ENCODE data around the gene NT5C1B. TPM values are rescaled to one million over a fixed set of nuclear protein-coding genes. Genes with fewer than 3 reads are reported as not detected.

Gene NT5C1B
- total and polyA plus RNA-seq, 4 experiments from 2014 or later: 0.45 to 0.47 TPM; not detected in 2

- Mint-ChIP-seq H3K27ac (peak overlapping the region in 5 of 7 donors; percentile 14 to 74 (median 31)), H3K27me3 (no peaks in the 10 kb centered on the region), H3K9me3 (peaks cover 0 to 4% (median 0%) of the 10 kb centered on the region in 8 donors), H3K4me1 (peaks cover 15 to 35% (median 29%) of the 10 kb centered on the region in 4 donors), H3K36me3 (peaks cover 6% of the 10 kb centered on the region in 2 donors), H3K4me3 (peak overlapping the region in 6 of 8 donors; percentile 3 to 29 (median 5))
- intact Hi-C loops (cut with micrococcal nuclease): no loop called here
- DNase-seq: peak in 4 of 5 donors; percentile 9 to 22 (median 11)
- Histone ChIP-seq H3K27me3 (ENCODE audit: insufficient read depth, low read length) (no peaks in the 10 kb centered on the region), H3K9me3 (ENCODE audit: control insufficient read depth in 1 of 2, low read length in 2 of 2) (no peaks in the 10 kb centered on the region), H3K4me3 (ENCODE audit: low read length in 2 of 2) (no peak overlapping the region), H3K4me1 (ENCODE audit: insufficient read depth, low read length) (peaks cover 11% of the 10 kb centered on the region), H3K27ac (ENCODE audit: low read depth, low read length) (no peak overlapping the region), H3K36me3 (ENCODE audit: insufficient read depth, low read length) (no peaks in the 10 kb centered on the region)
- POLR2A ChIA-PET (ENCODE audit: partially characterized antibody): interaction anchor here (2.0 kb wide), 1 partner anchor 14 kb away, joined by 10 read pairs; the partner anchor contains the start of gene RDH14
- CTCF ChIA-PET (ENCODE audit: partially characterized antibody): interaction anchor here (0.9 to 1.6 kb wide), 3 partner anchors 12 to 26 kb away, joined by 3 to 4 read pairs (median 3); no protein-coding TSS in a partner anchor
Measured at GRCh38 chr2:18546567-18546966, 42.8 kb downstream of the NT5C1B start.

GRCh38 chr2:18545384-18545783, 44.0 kb downstream of the NT5C1B start:
- peaks cover 2 to 10% of the 10 kb centered on the region in 2 donors for H3K36me3 Mint-ChIP-seq
- H3K27me3 ChIP-seq (ENCODE audit: insufficient read depth, low read length): no peaks in the 10 kb centered on the region
- H3K9me3 Mint-ChIP-seq: peaks cover 0 to 13% (median 4%) of the 10 kb centered on the region in 8 donors
- H3K4me1 ChIP-seq (ENCODE audit: insufficient read depth, low read length): peaks cover 11% of the 10 kb centered on the region
- no peaks in the 10 kb centered on the region for H3K36me3 ChIP-seq (ENCODE audit: insufficient read depth, low read length)
- CTCF ChIA-PET (ENCODE audit: partially characterized antibody): no interaction called here
- H3K4me3 ChIP-seq (ENCODE audit: low read length in 2 of 2): no peak overlapping the region
- POLR2A ChIA-PET (ENCODE audit: partially characterized antibody): interaction anchor here (2.0 kb wide), 1 partner anchor 15 kb away, joined by 10 read pairs; the partner anchor contains the start of gene RDH14
- H3K27me3 Mint-ChIP-seq: peaks cover 0 to 1% of the 10 kb centered on the region in 2 donors
- H3K27ac Mint-ChIP-seq: peak overlapping the region in 1 of 7 donors; percentile 56
- peaks cover 15 to 28% (median 24%) of the 10 kb centered on the region in 4 donors for H3K4me1 Mint-ChIP-seq
- DNase-seq: no peak
- intact Hi-C loops (cut with micrococcal nuclease): no loop called here
- H3K9me3 ChIP-seq (ENCODE audit: control insufficient read depth in 1 of 2, low read length in 2 of 2): no peaks in the 10 kb centered on the region
- peak overlapping the region in 1 of 8 donors; percentile 26 for H3K4me3 Mint-ChIP-seq
- H3K27ac ChIP-seq (ENCODE audit: low read depth, low read length): no peak overlapping the region

- peaks cover 0 to 18% (median 5%) of the 10 kb centered on the region in 8 donors for H3K9me3 Mint-ChIP-seq
- H3K27ac Mint-ChIP-seq: no peak overlapping the region
- no peaks in the 10 kb centered on the region for H3K27me3 ChIP-seq (ENCODE audit: insufficient read depth, low read length)
- intact Hi-C loops (cut with micrococcal nuclease): no loop called here
- ChIA-PET CTCF (ENCODE audit: partially characterized antibody) (no interaction called here), POLR2A (ENCODE audit: partially characterized antibody) (no interaction called here)
- no peak for DNase-seq
- H3K36me3 Mint-ChIP-seq: peaks cover 0 to 6% of the 10 kb centered on the region in 2 donors
- no peaks in the 10 kb centered on the region for H3K36me3 ChIP-seq (ENCODE audit: insufficient read depth, low read length)
- H3K4me1 ChIP-seq (ENCODE audit: insufficient read depth, low read length): peaks cover 11% of the 10 kb centered on the region
- H3K27ac ChIP-seq (ENCODE audit: low read depth, low read length): no peak overlapping the region
- no peaks in the 10 kb centered on the region for H3K9me3 ChIP-seq (ENCODE audit: control insufficient read depth in 1 of 2, low read length in 2 of 2)
- no peak overlapping the region for H3K4me3 ChIP-seq (ENCODE audit: low read length in 2 of 2)
- peaks cover 13 to 23% (median 18%) of the 10 kb centered on the region in 4 donors for H3K4me1 Mint-ChIP-seq
- H3K27me3 Mint-ChIP-seq: peaks cover 0 to 1% of the 10 kb centered on the region in 2 donors
- no peak overlapping the region for H3K4me3 Mint-ChIP-seq
Measured at GRCh38 chr2:18544171-18544570, 45.2 kb downstream of the NT5C1B start.

- H3K36me3 ChIP-seq (ENCODE audit: insufficient read depth, low read length): no peaks in the 10 kb centered on the region
- H3K9me3 ChIP-seq (ENCODE audit: control insufficient read depth in 1 of 2, low read length in 2 of 2): no peaks in the 10 kb centered on the region
- ChIA-PET POLR2A (ENCODE audit: partially characterized antibody) (no interaction called here), CTCF (ENCODE audit: partially characterized antibody) (no interaction called here)
- DNase-seq: no peak
- H3K4me3 ChIP-seq (ENCODE audit: low read length in 2 of 2): no peak overlapping the region
- no peaks in the 10 kb centered on the region for H3K4me1 ChIP-seq (ENCODE audit: insufficient read depth, low read length)
- Mint-ChIP-seq H3K4me3 (no peak overlapping the region), H3K36me3 (peaks cover 0 to 6% of the 10 kb centered on the region in 2 donors), H3K4me1 (peaks cover under 1 to 5% (median 3%) of the 10 kb centered on the region in 4 donors), H3K27me3 (peaks cover 4 to 5% of the 10 kb centered on the region in 2 donors), H3K9me3 (peaks cover 0 to 18% (median 6%) of the 10 kb centered on the region in 8 donors), H3K27ac (no peak overlapping the region)
- H3K27me3 ChIP-seq (ENCODE audit: insufficient read depth, low read length): no peaks in the 10 kb centered on the region
- intact Hi-C loops (cut with micrococcal nuclease): no loop called here
- no peak overlapping the region for H3K27ac ChIP-seq (ENCODE audit: low read depth, low read length)
Measured at GRCh38 chr2:18540872-18541271, 48.5 kb downstream of the NT5C1B start.

GRCh38 chr2:18536697-18537096, 52.7 kb downstream of the NT5C1B start:
- H3K27me3 ChIP-seq (ENCODE audit: insufficient read depth, low read length): no peaks in the 10 kb centered on the region
- H3K36me3 ChIP-seq (ENCODE audit: insufficient read depth, low read length): no peaks in the 10 kb centered on the region
- Mint-ChIP-seq H3K4me1 (no peaks in the 10 kb centered on the region), H3K4me3 (no peak overlapping the region), H3K36me3 (peaks cover 0 to 6% of the 10 kb centered on the region in 2 donors), H3K27me3 (peaks cover 8 to 12% of the 10 kb centered on the region in 2 donors), H3K9me3 (peaks cover 0 to 18% (median 6%) of the 10 kb centered on the region in 8 donors), H3K27ac (no peak overlapping the region)
- no peak overlapping the region for H3K27ac ChIP-seq (ENCODE audit: low read depth, low read length)
- no peak for DNase-seq
- ChIA-PET CTCF (ENCODE audit: partially characterized antibody) (no interaction called here), POLR2A (ENCODE audit: partially characterized antibody) (no interaction called here)
- no peaks in the 10 kb centered on the region for H3K4me1 ChIP-seq (ENCODE audit: insufficient read depth, low read length)
- H3K9me3 ChIP-seq (ENCODE audit: control insufficient read depth in 1 of 2, low read length in 2 of 2): no peaks in the 10 kb centered on the region
- H3K4me3 ChIP-seq (ENCODE audit: low read length in 2 of 2): no peak overlapping the region
- intact Hi-C loops (cut with micrococcal nuclease): no loop called here

GRCh38 chr2:18536100-18536499, 53.3 kb downstream of the NT5C1B start:
- Histone ChIP-seq H3K4me1 (ENCODE audit: insufficient read depth, low read length) (no peaks in the 10 kb centered on the region), H3K4me3 (ENCODE audit: low read length in 2 of 2) (no peak overlapping the region), H3K9me3 (ENCODE audit: control insufficient read depth in 1 of 2, low read length in 2 of 2) (no peaks in the 10 kb centered on the region), H3K27me3 (ENCODE audit: insufficient read depth, low read length) (no peaks in the 10 kb centered on the region), H3K36me3 (ENCODE audit: insufficient read depth, low read length) (no peaks in the 10 kb centered on the region), H3K27ac (ENCODE audit: low read depth, low read length) (no peak overlapping the region)
- no peak overlapping the region for H3K4me3 Mint-ChIP-seq
- no peak for DNase-seq
- H3K27me3 Mint-ChIP-seq: peaks cover 8 to 10% of the 10 kb centered on the region in 2 donors
- peaks cover 0 to 13% (median 5%) of the 10 kb centered on the region in 8 donors for H3K9me3 Mint-ChIP-seq
- intact Hi-C loops (cut with micrococcal nuclease): no loop called here
- POLR2A ChIA-PET (ENCODE audit: partially characterized antibody): no interaction called here
- no peak overlapping the region for H3K27ac Mint-ChIP-seq
- CTCF ChIA-PET (ENCODE audit: partially characterized antibody): no interaction called here
- H3K36me3 Mint-ChIP-seq: peaks cover 0 to 5% of the 10 kb centered on the region in 2 donors
- no peaks in the 10 kb centered on the region for H3K4me1 Mint-ChIP-seq

GRCh38 chr2:18531194-18531593, 58.2 kb downstream of the NT5C1B start:
- no peak overlapping the region for H3K27ac ChIP-seq (ENCODE audit: low read depth, low read length)
- no peaks in the 10 kb centered on the region for H3K36me3 ChIP-seq (ENCODE audit: insufficient read depth, low read length)
- H3K4me3 ChIP-seq (ENCODE audit: low read length in 2 of 2): no peak overlapping the region
- Mint-ChIP-seq H3K4me3 (no peak overlapping the region), H3K27me3 (peaks cover 6 to 7% of the 10 kb centered on the region in 2 donors), H3K4me1 (no peaks in the 10 kb centered on the region), H3K36me3 (no peaks in the 10 kb centered on the region), H3K27ac (no peak overlapping the region), H3K9me3 (no peaks in the 10 kb centered on the region)
- no peaks in the 10 kb centered on the region for H3K9me3 ChIP-seq (ENCODE audit: control insufficient read depth in 1 of 2, low read length in 2 of 2)
- H3K27me3 ChIP-seq (ENCODE audit: insufficient read depth, low read length): no peaks in the 10 kb centered on the region
- no peak for DNase-seq
- intact Hi-C loops (cut with micrococcal nuclease): no loop called here
- CTCF ChIA-PET (ENCODE audit: partially characterized antibody): interaction anchor here (1.0 to 1.2 kb wide), 2 partner anchors 11 to 13 kb away, joined by 4 to 5 read pairs; no protein-coding TSS in a partner anchor
- POLR2A ChIA-PET (ENCODE audit: partially characterized antibody): no interaction called here
- no peaks in the 10 kb centered on the region for H3K4me1 ChIP-seq (ENCODE audit: insufficient read depth, low read length)

Measured in CD4-positive, alpha-beta memory T cell (primary cell).